ENCODE measurements around the gene TIMM23.
A peak's percentile ranks its signal among the peaks of the same experiment; 100 is the strongest.
"Not testable (repeated sequence)": the region's sequence is repeated elsewhere in the genome, so short reads cannot be mapped to it uniquely, and the experiment has no call there.

The TIMM23 gene

DNA sequence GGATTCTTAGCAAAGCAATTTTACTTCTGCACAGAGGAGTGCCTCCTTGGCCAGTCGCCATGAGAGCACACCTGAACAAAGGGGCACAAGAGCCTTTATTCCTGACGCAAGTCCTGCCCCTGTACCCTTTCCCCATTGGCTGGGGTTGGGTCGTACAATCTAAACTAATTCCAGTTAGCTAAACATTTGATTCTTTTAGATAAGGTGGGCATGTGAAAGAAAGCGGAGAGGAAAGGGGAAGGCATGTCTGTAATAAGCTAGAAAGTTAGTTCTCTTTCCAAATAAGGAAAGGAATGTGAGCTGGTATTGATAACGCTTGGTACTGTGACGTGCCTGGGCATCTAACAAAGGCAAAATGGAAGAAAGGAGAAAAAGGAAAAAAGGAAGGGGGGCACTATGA is 15.7 kb upstream of the TIMM23 start:
- not testable (repeated sequence) for H3K4me1 ChIP-seq (ENCODE audit: control insufficient read depth, insufficient read depth, low read length); H3K27me3 ChIP-seq (ENCODE audit: control insufficient read depth, insufficient read depth, low read length, poor library complexity, severe bottlenecking); H3K9me3 ChIP-seq (ENCODE audit: control insufficient read depth, low read length); H3K27ac ChIP-seq (ENCODE audit: insufficient read depth, low read depth, low read length, poor library complexity, severe bottlenecking); H3K4me3 ChIP-seq (ENCODE audit: insufficient read depth, low read depth, low read length); H3K36me3 ChIP-seq (ENCODE audit: control insufficient read depth, insufficient read depth, low read length)
- no CpG with 5 or more reads among the region's 6 CpGs for WGBS, 2 experiments

DNA sequence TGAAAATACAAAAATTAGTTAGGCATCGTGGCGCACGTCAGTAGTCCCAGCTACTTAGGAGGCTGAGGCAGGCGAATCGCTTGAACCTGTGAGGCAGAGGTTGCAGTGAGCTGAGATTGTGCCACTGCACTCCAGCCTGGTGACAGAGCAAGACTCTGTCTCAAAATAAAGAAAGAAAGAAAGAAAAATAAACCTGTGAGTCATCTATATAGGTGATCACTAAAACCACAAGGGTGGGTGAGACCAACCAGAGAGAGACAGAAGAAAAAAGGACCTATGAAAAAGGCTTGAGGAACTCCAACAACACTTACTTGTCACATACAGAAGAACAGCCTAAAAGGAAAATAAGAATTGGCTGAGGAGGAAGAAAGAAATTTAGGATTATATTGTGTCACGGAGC is 14.4 kb upstream of the TIMM23 start:
- H3K36me3 ChIP-seq (ENCODE audit: control insufficient read depth, insufficient read depth, low read length); H3K27me3 ChIP-seq (ENCODE audit: control insufficient read depth, insufficient read depth, low read length, poor library complexity, severe bottlenecking); H3K27ac ChIP-seq (ENCODE audit: insufficient read depth, low read depth, low read length, poor library complexity, severe bottlenecking); H3K9me3 ChIP-seq (ENCODE audit: control insufficient read depth, low read length); H3K4me3 ChIP-seq (ENCODE audit: insufficient read depth, low read depth, low read length); H3K4me1 ChIP-seq (ENCODE audit: control insufficient read depth, insufficient read depth, low read length): not testable (repeated sequence)
- WGBS, 2 experiments, result 94 to 95% methylated on average over 5 of the region's 6 CpGs

DNA sequence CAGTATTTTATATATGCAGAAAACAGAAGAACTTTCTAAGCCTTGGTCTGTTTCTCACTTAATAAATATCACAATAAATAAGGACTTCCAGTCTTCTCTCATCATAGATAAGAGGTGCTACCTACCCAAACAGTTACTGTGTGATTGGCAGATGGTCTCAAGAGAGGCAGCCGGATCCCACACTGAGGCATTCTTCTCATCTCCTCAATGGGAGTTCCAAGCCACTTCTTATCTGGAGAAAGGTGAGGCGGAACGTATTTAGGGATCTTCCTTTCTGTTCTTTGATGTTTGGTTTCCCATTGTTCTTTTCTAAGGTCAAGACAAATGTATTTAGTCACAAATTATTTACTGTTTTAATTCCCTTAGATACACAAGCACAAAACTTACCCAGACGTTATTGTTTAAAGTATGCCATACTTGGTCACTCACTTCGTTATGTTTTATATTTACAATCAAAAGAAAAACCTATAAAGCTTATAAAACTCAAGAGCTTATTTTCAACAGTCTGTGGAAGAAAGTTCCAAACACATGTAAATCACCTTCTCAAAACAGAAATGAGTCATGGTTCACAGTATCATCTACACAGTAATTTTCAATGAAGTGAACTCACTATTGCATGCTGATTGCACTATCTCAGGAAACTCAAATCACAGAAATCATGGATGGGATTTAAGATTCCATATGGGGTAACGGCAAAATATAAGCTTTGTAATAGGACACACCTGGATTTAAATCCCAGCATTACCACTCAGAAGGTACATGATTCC is 9.4 kb upstream of the TIMM23 start:
- H3K36me3 ChIP-seq (ENCODE audit: control insufficient read depth, insufficient read depth, low read length); H3K27me3 ChIP-seq (ENCODE audit: control insufficient read depth, insufficient read depth, low read length, poor library complexity, severe bottlenecking): not testable (repeated sequence)
- WGBS, 2 experiments, result 92% methylated on average over 5 of the region's 6 CpGs; no CpG with 5 or more reads in 1 of the 2 experiments

DNA sequence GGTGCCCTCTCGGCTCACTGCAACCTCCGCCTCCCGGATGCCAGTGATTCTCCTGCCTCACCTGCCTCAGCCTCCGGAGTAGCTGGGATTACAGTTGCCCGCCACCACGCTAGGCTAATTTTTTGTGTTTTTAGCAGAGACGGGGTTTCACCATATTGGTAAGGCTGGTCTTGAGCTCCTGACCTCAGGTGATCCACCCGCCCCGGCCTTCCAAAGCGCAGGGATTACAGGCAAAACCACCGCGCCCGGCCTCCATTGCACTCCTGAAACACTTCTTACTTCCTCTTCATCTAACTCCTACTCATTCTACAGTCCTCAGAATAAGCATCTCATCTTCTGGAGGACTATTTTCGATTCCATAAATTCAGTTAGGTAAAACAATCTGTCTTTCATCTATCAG is 1.3 kb upstream of the TIMM23 start:
- 71 to 79% methylated on average over 14 of the region's 14 CpGs for WGBS, 2 experiments
- H3K4me3 ChIP-seq (ENCODE audit: insufficient read depth, low read depth, low read length), result peak overlapping the region; percentile 49
- H3K27ac ChIP-seq (ENCODE audit: insufficient read depth, low read depth, low read length, poor library complexity, severe bottlenecking); H3K27me3 ChIP-seq (ENCODE audit: control insufficient read depth, insufficient read depth, low read length, poor library complexity, severe bottlenecking); H3K9me3 ChIP-seq (ENCODE audit: control insufficient read depth, low read length); H3K4me1 ChIP-seq (ENCODE audit: control insufficient read depth, insufficient read depth, low read length); H3K36me3 ChIP-seq (ENCODE audit: control insufficient read depth, insufficient read depth, low read length): not testable (repeated sequence)

More for the DNA sequence above, 9.4 kb upstream of the TIMM23 start:
- not testable (repeated sequence) for H3K9me3 ChIP-seq (ENCODE audit: control insufficient read depth, low read length); H3K4me3 ChIP-seq (ENCODE audit: insufficient read depth, low read depth, low read length); H3K4me1 ChIP-seq (ENCODE audit: control insufficient read depth, insufficient read depth, low read length); H3K27ac ChIP-seq (ENCODE audit: insufficient read depth, low read depth, low read length, poor library complexity, severe bottlenecking)

DNA sequence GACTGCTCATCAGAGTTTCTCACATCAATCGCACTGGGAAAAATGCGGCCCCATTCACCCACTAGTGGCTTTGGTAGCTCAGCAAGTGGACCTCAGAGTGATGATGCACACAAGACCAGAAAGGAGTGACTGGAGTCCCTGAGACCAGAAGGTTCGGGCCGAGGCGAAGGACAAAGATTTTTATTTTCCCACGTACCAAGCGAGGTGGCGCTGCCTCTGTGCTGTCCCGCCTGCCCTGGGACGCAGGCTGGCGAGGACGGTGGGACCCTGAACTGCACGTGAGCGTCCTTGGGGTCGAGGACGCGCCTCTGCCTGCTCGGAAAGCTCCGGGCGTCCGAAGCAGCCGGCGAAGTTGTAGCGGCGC is 565 bp upstream of the TIMM23 start:
- H3K27me3 ChIP-seq (ENCODE audit: control insufficient read depth, insufficient read depth, low read length, poor library complexity, severe bottlenecking); H3K4me1 ChIP-seq (ENCODE audit: control insufficient read depth, insufficient read depth, low read length); H3K36me3 ChIP-seq (ENCODE audit: control insufficient read depth, insufficient read depth, low read length); H3K27ac ChIP-seq (ENCODE audit: insufficient read depth, low read depth, low read length, poor library complexity, severe bottlenecking); H3K9me3 ChIP-seq (ENCODE audit: control insufficient read depth, low read length): not testable (repeated sequence)
- 0 to 1% methylated on average over 25 of the region's 25 CpGs for WGBS, 2 experiments
- peak overlapping the region; percentile 49 for H3K4me3 ChIP-seq (ENCODE audit: insufficient read depth, low read depth, low read length)

DNA sequence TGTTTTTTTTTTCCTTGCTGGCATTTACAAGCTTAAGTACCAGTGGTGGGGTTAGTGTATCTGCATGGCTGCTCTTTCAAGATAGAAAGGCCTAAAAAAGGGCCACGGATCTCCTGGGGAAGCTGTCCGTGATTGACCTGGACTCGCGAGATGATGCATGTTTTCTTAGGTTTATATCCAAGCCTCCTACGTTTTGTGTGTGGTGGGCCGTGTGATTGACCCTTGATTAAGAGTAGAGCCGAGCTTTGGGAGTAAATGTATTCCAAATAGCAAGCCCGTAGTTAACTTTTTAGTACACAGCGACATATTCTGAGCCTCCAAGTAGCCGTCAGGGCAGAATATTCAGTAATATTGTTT is 502 bp downstream of the TIMM23 start:
- H3K27me3 ChIP-seq (ENCODE audit: control insufficient read depth, insufficient read depth, low read length, poor library complexity, severe bottlenecking); H3K27ac ChIP-seq (ENCODE audit: insufficient read depth, low read depth, low read length, poor library complexity, severe bottlenecking); H3K4me1 ChIP-seq (ENCODE audit: control insufficient read depth, insufficient read depth, low read length); H3K36me3 ChIP-seq (ENCODE audit: control insufficient read depth, insufficient read depth, low read length); H3K9me3 ChIP-seq (ENCODE audit: control insufficient read depth, low read length): not testable (repeated sequence)
- whole genome bisulfite sequencing, 2 experiments, result 0% methylated on average over 8 to 9 of the region's 10 CpGs
- H3K4me3 ChIP-seq (ENCODE audit: insufficient read depth, low read depth, low read length), result peak overlapping the region; percentile 49

DNA sequence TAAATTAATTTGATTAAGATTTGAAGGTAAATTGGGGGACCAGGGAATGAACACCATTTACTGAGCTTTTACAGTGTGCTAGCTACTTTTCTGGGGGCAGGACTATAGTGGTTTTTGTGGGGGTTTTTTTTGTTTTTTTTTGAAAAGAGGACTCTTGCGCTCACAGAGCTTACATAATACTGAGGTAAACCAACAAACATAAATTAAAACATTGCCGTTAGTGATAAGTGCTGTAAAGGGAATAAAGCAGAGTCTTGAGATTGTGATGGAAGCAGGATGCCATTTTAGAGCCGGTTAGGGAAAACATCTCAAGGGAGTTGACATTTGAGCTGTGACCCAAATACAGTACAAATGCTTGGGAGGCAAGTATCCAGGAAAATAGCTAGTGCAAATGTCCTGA is 1.8 kb downstream of the TIMM23 start:
- H3K27ac ChIP-seq (ENCODE audit: insufficient read depth, low read depth, low read length, poor library complexity, severe bottlenecking); H3K27me3 ChIP-seq (ENCODE audit: control insufficient read depth, insufficient read depth, low read length, poor library complexity, severe bottlenecking); H3K4me1 ChIP-seq (ENCODE audit: control insufficient read depth, insufficient read depth, low read length); H3K4me3 ChIP-seq (ENCODE audit: insufficient read depth, low read depth, low read length); H3K36me3 ChIP-seq (ENCODE audit: control insufficient read depth, insufficient read depth, low read length); H3K9me3 ChIP-seq (ENCODE audit: control insufficient read depth, low read length): not testable (repeated sequence)
- WGBS, 2 experiments, result 96 to 99% methylated on average over 2 of the region's 3 CpGs

DNA sequence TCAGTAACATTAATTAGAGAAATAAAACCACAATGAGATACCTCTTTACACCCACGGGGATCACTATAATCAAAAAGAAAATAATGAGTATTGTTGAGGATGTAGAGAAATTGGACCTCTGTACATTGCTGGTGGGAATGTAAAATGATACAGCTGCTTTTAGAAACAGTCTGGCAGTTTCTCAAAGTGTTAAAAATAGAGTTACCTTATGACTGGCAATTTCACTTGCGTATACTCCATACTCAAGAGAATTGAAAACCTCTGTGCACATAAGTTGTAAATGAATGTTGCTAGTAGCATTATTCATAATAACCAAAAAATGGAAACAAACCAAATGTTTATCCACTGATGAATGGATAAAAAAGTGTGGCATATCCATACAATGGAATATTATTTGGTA is 6.3 kb downstream of the TIMM23 start:
- H3K27ac ChIP-seq (ENCODE audit: insufficient read depth, low read depth, low read length, poor library complexity, severe bottlenecking); H3K27me3 ChIP-seq (ENCODE audit: control insufficient read depth, insufficient read depth, low read length, poor library complexity, severe bottlenecking); H3K36me3 ChIP-seq (ENCODE audit: control insufficient read depth, insufficient read depth, low read length); H3K9me3 ChIP-seq (ENCODE audit: control insufficient read depth, low read length); H3K4me3 ChIP-seq (ENCODE audit: insufficient read depth, low read depth, low read length); H3K4me1 ChIP-seq (ENCODE audit: control insufficient read depth, insufficient read depth, low read length): not testable (repeated sequence)
- no CpG with 5 or more reads among the region's 2 CpGs for WGBS, 2 experiments

DNA sequence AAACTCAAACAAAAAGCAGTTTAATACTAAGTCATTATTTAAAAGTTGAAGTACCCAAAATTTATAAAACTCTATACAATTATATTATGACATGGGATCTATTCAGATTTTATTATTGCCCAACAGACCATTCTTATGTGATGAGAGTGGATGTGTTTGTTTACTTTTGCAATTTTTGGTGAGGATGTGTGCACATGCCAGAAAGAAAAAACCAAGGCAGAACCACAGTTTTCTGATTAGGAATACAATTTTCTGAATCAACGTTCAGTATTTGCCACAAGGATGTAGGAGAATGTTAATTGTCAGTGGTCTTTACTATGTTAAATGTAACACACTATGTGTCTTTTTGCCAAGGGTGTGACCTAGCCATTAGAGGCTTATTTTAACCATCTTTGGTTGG is 9.1 kb downstream of the TIMM23 start:
- H3K27me3 ChIP-seq (ENCODE audit: control insufficient read depth, insufficient read depth, low read length, poor library complexity, severe bottlenecking); H3K36me3 ChIP-seq (ENCODE audit: control insufficient read depth, insufficient read depth, low read length); H3K27ac ChIP-seq (ENCODE audit: insufficient read depth, low read depth, low read length, poor library complexity, severe bottlenecking); H3K4me1 ChIP-seq (ENCODE audit: control insufficient read depth, insufficient read depth, low read length); H3K9me3 ChIP-seq (ENCODE audit: control insufficient read depth, low read length); H3K4me3 ChIP-seq (ENCODE audit: insufficient read depth, low read depth, low read length): not testable (repeated sequence)
- WGBS, 2 experiments, result 90 to 100% methylated on average over 1 of the region's 1 CpG

DNA sequence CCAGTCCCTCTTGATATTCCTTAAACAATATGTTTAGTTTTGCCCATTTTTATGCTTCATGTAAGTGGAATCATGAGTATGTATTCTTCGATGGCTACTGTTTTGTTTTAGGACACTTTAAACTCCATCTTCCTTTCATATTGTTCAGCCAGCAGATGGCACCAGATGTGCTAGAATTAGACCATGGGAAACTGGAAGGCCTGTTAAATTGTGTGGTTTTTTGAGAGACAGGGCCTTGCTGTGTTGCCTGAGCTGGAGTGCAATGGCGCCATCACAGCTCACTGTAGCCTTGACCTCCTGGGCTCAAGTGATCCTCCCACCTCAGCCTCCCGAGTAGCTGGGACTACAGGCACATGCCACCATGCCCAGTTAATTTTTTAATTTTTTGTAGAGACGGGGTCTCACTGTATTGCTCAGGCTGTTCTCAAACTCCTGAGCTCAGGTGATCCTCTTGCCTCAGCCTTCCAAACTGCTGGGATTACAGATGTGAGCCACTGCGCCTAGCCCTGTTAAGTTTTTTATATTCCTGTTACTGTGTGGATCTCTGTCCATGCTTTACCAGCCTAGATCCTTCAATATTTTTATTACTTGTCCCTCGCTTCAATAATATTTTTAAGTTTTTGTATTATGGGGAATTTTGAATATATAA is 11.4 kb downstream of the TIMM23 start:
- not testable (repeated sequence) for H3K4me1 ChIP-seq (ENCODE audit: control insufficient read depth, insufficient read depth, low read length); H3K27ac ChIP-seq (ENCODE audit: insufficient read depth, low read depth, low read length, poor library complexity, severe bottlenecking); H3K27me3 ChIP-seq (ENCODE audit: control insufficient read depth, insufficient read depth, low read length, poor library complexity, severe bottlenecking); H3K4me3 ChIP-seq (ENCODE audit: insufficient read depth, low read depth, low read length); H3K9me3 ChIP-seq (ENCODE audit: control insufficient read depth, low read length); H3K36me3 ChIP-seq (ENCODE audit: control insufficient read depth, insufficient read depth, low read length)
- 90 to 100% methylated on average over 1 to 2 of the region's 6 CpGs for WGBS, 2 experiments

DNA sequence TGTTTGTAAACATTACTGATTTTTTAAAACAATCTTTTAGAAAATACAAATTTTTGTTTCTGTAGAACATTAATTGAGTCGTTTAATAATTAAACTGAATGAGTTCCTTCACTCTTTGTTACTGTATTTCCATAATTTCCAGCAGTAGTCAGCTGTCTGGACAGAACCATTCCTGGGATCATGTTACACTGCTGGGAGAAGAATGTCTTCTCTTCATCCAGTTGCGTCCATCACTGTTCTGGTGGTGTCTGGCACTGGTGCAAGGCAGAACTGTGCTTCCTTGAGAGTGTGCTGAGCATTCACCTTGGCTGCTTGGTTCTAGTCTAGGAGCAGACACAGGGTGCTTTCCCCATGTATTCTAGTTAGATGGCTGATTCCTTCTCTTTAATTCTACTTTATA is 12.2 kb downstream of the TIMM23 start:
- not testable (repeated sequence) for H3K27me3 ChIP-seq (ENCODE audit: control insufficient read depth, insufficient read depth, low read length, poor library complexity, severe bottlenecking); H3K36me3 ChIP-seq (ENCODE audit: control insufficient read depth, insufficient read depth, low read length); H3K4me1 ChIP-seq (ENCODE audit: control insufficient read depth, insufficient read depth, low read length); H3K27ac ChIP-seq (ENCODE audit: insufficient read depth, low read depth, low read length, poor library complexity, severe bottlenecking); H3K4me3 ChIP-seq (ENCODE audit: insufficient read depth, low read depth, low read length); H3K9me3 ChIP-seq (ENCODE audit: control insufficient read depth, low read length)
- WGBS, 2 experiments, result 98 to 100% methylated on average over 1 to 2 of the region's 2 CpGs
